Ramos (cell line): Measurements from ENCODE around the gene CXXC1.
"Not testable (repeated sequence)": the region's sequence is repeated elsewhere in the genome, so short reads cannot be mapped to it uniquely, and the experiment has no call there.

ENCODE experiments used
- in situ Hi-C: fragments of 300-500 bp; cut with MboI; formaldehyde crosslinking; loops from one replicate; pipeline ENCODE4 v1.14.3; 2022; ENCODE audit warnings: low sequenced_read_pairs; ENCODE audit not compliant: unreplicated experiment

CXXC1 gene

GRCh38 chr18:50280707-50281294 is 6.7 kb downstream of the CXXC1 start:
- in situ Hi-C loops, result loop anchor here (25.0 kb wide), 2 partner anchors 606 to 1344 kb away; partner anchors contain the start of gene ME2

- in situ Hi-C loops, result loop anchor here (25.0 kb wide), 2 partner anchors 608 to 1342 kb away; partner anchors contain the start of gene ME2
These were observed 7.7 kb downstream of the CXXC1 start for GRCh38 chr18:50279752-50280151.

- in situ Hi-C loops, result loop anchor here (25.0 kb wide), 2 partner anchors 609 to 1341 kb away; partner anchors contain the start of gene ME2
These were observed 9.6 kb downstream of the CXXC1 start for GRCh38 chr18:50277942-50278341.

- in situ Hi-C loops, result loop anchor here (25.0 kb wide), 2 partner anchors 611 to 1339 kb away; partner anchors contain the start of gene ME2
These were observed 11.0 kb downstream of the CXXC1 start for GRCh38 chr18:50276452-50276851.

- in situ Hi-C loops, result loop anchor here (25.0 kb wide), 2 partner anchors 612 to 1338 kb away; partner anchors contain the start of gene ME2
These were observed 11.9 kb downstream of the CXXC1 start for GRCh38 chr18:50275503-50276036.

GRCh38 chr18:50274941-50275340 is 12.6 kb downstream of the CXXC1 start:
- in situ Hi-C loops, result loop anchor here (25.0 kb wide), 3 partner anchors 612 to 1338 kb away; partner anchors contain the start of genes C18orf32, ME2 and RPL17

- in situ Hi-C loops, result loop anchor here (25.0 kb wide), 1 partner anchor 787 kb away; the partner anchor contains the start of genes C18orf32 and RPL17
These were observed 13.4 kb downstream of the CXXC1 start for GRCh38 chr18:50274044-50274442.

- in situ Hi-C loops, result loop anchor here (25.0 kb wide), 1 partner anchor 786 kb away; the partner anchor contains the start of genes C18orf32 and RPL17
These were observed 14.1 kb downstream of the CXXC1 start for GRCh38 chr18:50273203-50274043.

GRCh38 chr18:50272568-50272967 is 14.9 kb downstream of the CXXC1 start:
- in situ Hi-C loops, result loop anchor here (25.0 kb wide), 1 partner anchor 785 kb away; the partner anchor contains the start of genes C18orf32 and RPL17

- in situ Hi-C loops, result loop anchor here (25.0 kb wide), 1 partner anchor 781 kb away; the partner anchor contains the start of genes C18orf32 and RPL17
These were observed 19.3 kb downstream of the CXXC1 start for GRCh38 chr18:50268022-50268747.

GRCh38 chr18:50266248-50266704 is 21.2 kb downstream of the CXXC1 start, which contains the start of gene CFAP53:
Gene CFAP53 (minus strand): TSS chr18:50266495. CDS start chr18:50266404, 91 bp downstream.
- in situ Hi-C loops, result loop anchor here (25.0 kb wide), 1 partner anchor 779 kb away; the partner anchor contains the start of genes C18orf32 and RPL17

- in situ Hi-C loops, result loop anchor here (25.0 kb wide), 1 partner anchor 776 kb away; the partner anchor contains the start of genes C18orf32 and RPL17
These were observed 24.5 kb downstream of the CXXC1 start for GRCh38 chr18:50262977-50263376.

- in situ Hi-C loops, result loop anchor here (25.0 kb wide), 1 partner anchor 764 kb away; the partner anchor contains the start of genes C18orf32 and RPL17
These were observed 36.6 kb downstream of the CXXC1 start for GRCh38 chr18:50250935-50251334.

- in situ Hi-C loops, result no loop called here
These were observed 37.9 kb downstream of the CXXC1 start for GRCh38 chr18:50249576-50249975.

- in situ Hi-C loops, result no loop called here
These were observed 39.9 kb downstream of the CXXC1 start for GRCh38 chr18:50247561-50247960.

- in situ Hi-C loops, result not testable (repeated sequence)
These were observed 45.7 kb downstream of the CXXC1 start for GRCh38 chr18:50241768-50242167.

GRCh38 chr18:50240080-50240563 is 47.4 kb downstream of the CXXC1 start:
- in situ Hi-C loops, result no loop called here

GRCh38 chr18:50232419-50232818 is 55.1 kb downstream of the CXXC1 start:
- in situ Hi-C loops, result no loop called here
